IPS-NIHi7 (cell line): ENCODE results near the gene SLC22A1.

ENCODE experiments used
- DNase-seq: peaks from one replicate; pipeline ENCODE4 v3.0.0; 2012; ENCODE audit warnings: mixed read lengths; ENCODE audit errors: extremely low spot score

SLC22A1 gene

DNA sequence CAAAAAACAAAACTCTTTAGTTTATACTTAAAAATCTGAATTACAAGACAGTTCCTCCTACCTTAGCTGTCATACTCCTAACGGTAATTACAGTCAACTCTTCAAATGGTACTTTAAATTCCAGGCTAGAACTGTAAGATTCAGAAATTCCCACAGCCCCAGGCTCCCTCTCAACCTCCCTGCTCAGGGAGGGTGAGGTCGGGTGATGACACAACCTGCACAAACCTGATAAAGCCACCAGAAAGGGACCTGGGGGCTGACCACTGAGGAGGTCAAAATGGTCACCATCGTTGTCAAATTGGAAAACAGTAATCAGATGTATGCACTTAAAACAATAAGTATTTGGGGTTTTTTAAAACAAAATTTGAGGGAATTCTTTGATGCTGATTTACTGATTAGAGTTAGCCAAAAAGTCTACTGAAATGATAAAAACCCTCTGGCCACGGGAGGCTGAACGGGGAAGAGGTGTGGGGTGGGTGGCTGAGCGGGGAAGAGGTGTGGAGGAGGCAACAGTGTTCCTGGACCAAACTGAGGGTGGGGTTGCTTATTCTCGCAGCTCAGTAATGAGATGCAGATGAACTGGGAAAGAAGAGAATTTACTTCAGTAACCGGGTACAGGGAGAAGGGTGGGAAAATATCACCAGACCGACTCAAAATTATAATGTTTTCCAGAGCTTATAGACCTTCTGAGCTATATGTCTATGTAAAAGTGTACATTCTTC is 52.4 kb downstream of the SLC22A1 start:
- DNase-seq = no peak

DNA sequence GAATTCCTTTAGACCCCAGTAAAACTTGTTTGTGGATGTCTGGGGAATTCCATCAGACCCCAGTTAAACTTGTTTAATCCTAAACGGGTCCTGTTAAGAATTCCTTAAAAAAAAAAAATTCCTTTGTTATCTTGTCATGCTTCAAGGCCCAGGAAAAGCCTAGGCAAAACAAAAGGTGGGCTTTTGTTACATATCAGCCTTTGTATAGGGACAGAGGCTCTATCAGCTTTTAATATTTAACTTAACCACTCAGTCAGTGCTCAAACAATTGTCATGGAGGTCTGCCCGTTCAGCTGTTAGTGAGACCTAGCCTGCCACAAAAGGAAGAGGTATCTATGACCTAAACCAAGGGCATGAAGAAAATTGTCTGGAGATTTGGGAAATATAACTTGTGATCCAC is 53.1 kb downstream of the SLC22A1 start:
- DNase-seq = no peak

DNA sequence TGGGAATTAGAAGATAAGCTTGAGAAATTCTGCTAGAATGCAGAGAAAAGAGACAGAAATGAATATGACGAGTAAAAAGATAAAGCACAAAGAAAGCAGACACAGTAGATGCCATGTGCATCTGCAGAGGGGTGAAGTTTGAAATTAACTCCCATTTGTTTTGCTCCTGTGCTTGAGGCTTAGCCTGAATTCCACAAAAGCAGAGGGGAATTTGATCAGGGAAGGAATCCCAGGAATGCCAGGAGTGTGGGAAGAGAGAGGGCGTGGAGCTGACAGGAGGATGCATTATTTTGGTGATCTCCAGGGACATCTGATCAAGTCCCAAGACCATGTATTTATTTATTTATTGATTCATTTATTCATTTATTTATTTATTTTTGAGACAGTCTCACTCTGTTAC is 55.6 kb downstream of the SLC22A1 start:
- no peak for DNase-seq

DNA sequence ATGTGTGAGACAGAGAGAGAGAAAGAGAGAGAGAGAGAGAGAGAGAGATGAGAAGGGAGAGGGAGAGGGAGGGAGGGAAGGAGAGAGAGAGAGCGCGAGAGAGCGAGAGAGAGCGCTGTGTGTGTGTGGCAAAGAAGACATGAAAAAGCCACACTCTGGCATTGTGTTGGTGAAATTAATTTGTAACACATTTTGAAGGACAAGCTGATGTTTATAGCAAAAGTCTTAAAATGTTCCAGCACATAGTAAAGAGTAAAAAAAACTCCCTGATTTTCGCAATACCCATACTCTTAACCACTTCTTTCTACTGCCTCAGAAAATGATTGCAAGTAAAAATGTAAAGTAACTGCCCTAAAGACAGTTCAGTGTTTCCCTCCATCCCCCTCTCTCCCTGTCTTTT is 56.7 kb downstream of the SLC22A1 start:
- DNase-seq = no peak

DNA sequence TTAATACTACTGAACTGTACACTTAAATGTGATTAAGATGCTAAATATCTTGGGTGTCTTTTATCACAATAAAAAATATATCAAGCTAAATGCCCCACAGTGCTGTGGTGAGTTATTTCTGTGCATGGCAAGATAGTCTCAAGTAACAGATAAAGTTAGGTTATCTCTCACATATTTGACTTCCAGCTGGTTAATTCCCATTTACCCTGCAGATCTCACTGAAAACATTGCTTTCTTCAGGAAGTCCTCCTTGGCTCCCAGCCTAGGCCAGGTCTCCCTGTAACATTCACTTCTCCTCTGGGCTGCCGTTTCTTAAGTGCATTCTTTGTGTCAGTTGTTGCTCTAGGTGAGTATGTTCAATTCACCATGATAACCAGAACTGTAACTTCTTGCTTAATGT is 59.1 kb downstream of the SLC22A1 start:
- no peak for DNase-seq

DNA sequence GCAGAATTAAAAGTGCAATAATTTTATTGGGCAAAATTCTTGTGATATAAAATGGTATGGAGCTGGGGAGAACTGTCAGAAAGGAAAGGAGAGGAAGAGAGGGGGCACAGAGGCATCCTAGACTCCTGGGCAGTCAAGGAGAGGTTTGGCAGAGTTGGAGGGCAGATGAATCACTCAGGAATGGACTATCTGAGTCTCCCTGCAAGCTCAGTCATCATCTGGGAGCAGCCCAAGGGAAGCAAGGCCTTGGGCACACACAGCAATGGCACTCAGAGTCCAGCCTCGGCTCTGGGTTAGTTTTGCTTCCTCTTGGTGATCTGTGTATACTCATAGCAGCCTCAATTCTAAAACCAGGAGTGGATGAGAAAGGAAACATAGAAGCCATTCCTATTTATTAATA is 67.2 kb downstream of the SLC22A1 start:
- no peak for DNase-seq

DNA sequence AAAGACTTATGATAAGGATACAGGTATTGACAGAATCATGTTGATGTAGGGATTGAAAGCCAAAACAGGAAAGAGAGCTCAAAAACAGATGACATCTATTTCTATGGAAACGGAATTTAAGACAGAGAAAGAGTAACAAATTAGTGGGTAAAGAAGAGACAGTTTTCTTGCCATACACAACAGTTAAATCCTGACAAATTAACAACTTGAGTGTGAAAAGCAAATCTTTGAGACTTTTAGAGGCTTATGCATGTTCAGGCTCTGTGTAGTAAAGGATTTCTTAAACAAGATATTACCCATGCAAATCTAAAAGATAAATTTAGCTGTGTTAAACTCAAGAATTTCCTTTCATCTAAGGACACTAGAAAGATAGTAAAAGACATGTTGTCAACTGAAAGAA is 68.5 kb downstream of the SLC22A1 start:
- DNase-seq = no peak

DNA sequence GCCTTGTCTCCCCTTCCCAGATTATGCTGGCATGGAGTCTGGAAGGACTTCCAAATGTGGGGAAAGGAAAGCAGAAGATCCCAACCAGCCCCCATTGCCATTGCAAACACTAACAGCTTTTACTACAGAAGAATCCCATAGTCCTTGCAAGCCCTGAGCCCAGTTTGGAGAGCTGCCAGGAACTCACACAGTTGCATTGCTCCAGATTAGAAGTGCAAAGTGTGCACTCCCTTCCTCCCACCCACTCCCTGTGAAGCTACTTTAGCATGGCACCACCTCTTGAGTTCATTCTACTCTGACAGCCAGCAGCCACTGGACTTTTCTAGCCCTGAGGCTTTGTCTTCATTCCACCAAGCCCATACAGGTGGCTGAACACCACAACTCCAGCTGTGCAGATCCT is 69.4 kb downstream of the SLC22A1 start:
- DNase-seq = no peak

DNA sequence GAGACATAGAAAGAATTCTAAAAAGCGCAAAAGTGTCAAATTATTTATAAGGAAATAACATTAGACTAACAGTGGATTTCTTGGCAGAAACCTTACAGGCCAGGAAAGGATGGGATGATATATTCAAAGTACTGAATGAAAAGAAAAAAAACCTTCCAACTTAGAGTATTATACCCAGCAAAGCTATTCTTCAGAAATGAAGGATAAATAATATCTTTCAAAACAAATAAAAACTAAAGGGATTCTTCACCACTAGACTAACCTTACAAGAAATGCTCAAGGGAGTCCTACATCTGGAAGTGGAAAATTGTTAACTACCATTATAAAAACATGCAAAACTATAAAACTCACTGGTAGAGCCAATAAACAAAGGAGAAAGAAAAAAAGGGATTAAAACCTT is 71.2 kb downstream of the SLC22A1 start:
- no peak for DNase-seq

DNA sequence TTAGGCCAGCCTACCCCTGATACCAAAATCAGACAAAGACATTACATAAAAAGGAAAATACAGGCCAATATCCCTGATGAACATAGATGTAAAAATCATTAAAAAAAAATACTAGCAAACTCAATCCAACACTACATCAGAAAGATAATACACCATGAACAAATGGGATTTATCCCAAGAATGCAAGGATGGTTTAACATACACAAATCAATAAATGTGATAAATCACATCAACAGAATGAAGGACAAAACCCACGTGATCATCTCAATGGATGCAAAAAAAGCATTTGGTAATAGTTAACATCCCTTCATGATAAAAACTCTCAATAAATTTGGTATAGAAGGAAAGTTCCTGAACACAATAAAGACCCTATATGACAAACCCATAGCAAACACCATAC is 73.2 kb downstream of the SLC22A1 start:
- no peak for DNase-seq

DNA sequence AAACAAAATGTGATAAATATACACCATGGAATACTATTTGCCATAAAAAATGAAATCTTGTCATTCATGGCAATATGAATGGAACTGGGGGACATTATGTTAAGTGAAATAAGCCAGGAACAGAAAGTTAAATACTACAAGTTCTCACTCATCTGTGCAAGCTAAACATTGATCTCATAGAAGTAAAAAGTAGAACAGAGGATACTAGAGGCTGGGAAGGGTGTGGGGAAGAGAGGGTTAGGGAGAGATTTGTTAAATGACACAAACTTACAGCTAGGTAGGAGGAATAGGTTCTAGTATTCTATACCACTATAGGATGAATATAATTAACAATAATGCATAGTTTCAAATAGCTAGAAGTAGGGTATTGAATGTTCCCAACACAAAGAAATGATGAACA is 76.0 kb downstream of the SLC22A1 start:
- DNase-seq = no peak

DNA sequence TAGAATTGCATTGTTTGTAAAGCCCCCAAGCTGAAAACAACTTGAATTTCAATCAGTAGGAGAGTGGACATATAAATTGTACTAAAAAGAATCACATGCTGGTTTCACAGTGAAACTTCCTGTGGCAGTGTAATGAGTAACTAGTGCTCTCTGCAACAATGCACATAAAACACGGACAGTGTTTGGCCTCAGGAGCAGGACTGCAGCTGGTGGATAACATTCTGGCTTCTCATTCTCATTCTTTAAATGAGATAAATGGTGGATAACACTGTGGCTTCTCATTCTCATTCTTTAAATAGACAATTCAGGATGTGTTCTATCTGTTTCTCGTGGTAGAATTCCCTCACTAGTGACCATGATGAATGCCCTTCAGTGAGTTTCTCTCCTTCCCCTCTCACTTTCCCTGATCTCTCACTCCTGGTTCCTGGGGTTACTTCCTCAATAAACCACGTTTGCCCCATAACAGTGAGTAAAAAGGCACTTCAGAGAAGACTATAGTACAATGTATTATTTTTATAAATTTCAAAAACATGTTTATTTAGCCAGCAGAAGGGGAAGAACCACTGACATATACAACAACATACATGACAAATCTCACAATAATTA is 77.1 kb downstream of the SLC22A1 start:
- DNase-seq = no peak

DNA sequence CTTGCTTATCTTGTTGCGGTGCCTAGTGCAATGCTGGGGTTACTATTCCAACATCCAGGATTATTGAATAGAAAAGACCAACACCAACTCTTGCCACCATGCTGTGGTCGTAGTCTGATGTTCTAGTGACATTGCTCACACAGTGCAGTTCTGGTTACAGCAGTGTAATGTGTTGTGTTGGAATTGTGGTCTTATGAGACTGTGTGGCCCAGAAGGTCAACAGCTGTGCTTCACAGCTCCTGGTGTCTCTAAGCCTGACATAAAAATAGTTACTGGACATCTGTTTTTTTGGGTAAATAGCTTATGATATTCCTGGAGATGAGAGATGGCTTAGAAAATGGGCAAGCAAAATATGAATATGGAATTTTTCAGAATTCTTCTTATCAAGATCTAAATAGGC is 79.4 kb downstream of the SLC22A1 start:
- no peak for DNase-seq

DNA sequence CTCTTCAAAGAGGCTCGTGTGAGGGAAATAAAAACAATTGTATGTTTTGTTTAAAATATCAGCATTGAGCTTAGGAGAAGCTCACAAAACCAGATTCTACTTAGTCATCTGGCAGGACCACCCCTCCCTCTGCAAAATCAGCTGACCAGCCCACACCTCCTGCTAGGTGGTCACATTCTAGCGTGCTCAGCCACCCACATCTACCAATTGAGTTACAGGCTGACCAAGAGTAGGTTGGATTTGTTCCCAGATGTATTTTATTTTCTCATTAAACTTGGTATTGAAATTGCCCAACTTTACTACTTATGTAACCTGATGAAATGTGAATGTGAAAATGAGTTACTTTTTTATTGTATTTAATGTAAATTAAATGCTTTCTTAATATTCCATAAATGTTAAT is 80.8 kb downstream of the SLC22A1 start:
- DNase-seq = no peak

DNA sequence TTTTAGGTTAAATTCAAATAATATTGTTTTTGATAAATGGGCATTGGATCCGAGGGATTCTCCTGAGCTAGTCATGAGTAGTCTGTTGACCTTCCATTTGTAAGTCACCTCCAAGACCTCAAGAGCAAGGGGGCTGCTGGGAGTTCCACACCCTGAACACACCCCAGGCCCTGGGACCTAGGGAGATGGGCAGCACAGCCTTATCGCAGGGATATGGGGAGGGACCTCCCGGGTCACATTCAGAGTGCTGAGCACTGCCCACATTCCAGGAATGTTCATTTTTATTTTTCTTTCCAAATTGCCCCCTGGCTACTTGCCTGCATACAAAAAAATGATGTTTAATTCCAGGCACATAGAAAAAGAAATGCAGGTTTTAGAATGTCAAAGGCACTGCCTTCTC is 81.5 kb downstream of the SLC22A1 start:
- no peak for DNase-seq

DNA sequence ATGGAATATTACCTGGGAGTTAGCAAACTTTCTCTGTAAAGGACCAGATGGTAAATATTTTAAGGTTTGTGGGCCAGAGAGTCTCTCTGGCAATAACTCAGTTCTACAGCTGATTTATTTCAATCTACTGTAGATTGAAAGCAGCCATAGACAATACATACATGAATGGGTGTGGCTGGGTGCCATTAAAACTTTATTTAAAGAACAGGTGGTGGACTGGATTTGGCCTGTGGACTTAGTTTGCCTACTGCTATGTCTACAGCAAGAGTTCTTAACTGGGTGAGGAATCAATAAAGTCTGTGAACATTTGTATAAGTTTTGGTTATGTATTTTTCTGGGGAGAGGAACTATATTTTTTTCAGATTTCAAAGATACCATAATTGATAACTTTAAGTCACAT is 81.9 kb downstream of the SLC22A1 start:
- DNase-seq = no peak

DNA sequence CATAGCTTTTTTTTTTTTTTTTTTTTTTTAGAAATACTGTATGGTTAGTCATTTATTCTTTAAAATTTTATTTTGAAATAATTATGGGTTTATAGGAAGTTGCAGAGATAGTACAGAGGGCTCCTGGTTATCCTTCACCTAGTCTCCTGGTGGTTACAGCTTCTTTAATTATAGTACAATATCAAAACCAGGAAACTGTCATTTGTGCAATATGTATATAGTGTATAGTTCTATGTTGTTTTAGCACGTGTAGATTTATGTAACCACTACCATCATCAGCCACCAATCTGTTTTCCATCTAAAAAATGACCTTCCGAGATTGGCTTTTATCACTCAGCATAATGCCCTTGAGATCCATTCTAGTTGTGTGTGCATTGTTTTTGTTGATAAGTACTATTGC is 82.3 kb downstream of the SLC22A1 start:
- DNase-seq = no peak

DNA sequence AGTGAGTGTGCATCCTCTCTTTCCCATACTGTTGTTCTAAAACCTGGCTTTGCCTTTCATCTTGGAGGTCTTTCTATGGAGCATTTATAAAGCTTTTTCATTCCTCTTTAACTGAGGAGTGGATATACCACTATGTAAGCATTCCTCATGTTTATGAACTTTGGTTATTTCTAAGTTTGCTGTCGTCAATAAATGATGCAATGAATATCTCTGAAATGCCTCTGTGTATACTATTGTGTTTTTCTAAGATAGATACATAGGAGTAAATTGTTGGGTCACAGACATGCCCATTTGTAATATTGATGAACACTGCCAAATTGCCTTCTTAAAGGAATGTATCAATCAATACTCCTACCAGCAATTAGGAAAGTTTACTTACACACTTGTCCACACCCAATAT is 83.1 kb downstream of the SLC22A1 start:
- DNase-seq = no peak

DNA sequence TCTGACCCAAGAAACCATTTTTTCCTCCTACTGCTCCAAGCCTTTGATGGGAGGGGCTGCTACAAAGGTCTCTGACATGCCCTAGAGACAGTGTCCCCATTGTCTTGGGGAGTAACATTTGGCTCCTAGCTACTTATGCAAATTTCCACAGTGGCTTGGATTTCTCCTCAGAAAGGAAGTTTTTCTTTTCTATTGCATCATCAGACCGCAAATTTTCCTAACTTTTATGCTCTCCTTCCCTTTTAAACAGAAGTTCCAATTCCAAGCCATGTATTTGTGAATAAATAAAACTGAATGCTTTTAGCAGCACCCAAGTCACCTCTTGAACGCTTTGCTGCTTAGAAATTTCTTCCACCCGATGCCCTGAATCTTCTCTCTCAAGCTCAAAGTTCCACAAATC is 86.0 kb downstream of the SLC22A1 start:
- no peak for DNase-seq
